CD4-positive, alpha-beta T cell treated with Interleukin-10 for 1 hour (primary cell): Measurements from ENCODE around the gene MTPN.

Experiments
- DNase-seq: peaks from one replicate; pipeline ENCODE4 v3.0.0-alpha.2; 2020

Gene MTPN

GRCh38 chr7:135920478-135920877, 56.7 kb downstream of the MTPN start:
- no peak for DNase-seq

- no peak for DNase-seq
These were observed 57.9 kb downstream of the MTPN start for GRCh38 chr7:135919071-135919841.

GRCh38 chr7:135918134-135918533, 59.0 kb downstream of the MTPN start:
- DNase-seq, result no peak

GRCh38 chr7:135917721-135918120, 59.4 kb downstream of the MTPN start:
- DNase-seq, result no peak

GRCh38 chr7:135914346-135914745, 62.8 kb downstream of the MTPN start:
- no peak for DNase-seq

DNA sequence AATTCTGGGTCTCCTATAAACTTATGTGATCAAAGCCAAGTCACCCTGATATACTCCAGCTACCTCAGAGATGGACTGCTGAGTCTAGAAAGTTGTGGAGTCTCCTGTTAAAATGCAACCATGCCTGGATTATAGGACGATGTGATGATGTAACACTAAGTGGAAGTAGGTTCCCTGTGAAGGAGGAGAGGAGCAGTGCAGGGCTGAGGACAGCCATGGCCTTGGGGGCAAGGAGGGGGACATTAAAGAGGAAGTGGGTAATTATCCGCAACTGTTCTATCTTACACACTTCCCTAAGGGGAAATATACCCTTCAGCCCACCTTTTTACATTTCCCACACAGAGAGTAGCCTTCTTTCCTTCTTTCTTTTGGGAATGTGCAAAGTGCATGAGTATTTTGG, 63.8 kb downstream of the MTPN start:
- no peak for DNase-seq

DNA sequence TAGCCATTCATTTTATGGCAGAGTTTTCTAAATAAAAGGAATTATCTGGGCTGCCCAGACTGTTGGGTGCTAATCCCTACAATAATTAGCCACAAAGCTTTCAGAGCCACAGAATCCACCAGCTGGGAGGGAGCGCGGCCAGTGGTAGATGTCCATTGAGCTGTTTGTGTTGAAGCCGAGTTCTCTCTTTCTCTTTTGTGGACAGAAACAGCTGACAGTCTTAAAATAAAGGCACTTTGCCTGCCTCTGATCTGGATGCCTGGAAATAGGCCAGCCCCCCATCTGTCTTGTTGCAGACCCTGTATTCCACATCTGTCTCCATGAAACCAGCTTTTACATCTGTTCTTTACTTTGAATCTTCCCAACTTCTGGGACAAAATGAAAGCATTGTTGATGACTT, 66.1 kb downstream of the MTPN start:
- DNase-seq, result no peak

DNA sequence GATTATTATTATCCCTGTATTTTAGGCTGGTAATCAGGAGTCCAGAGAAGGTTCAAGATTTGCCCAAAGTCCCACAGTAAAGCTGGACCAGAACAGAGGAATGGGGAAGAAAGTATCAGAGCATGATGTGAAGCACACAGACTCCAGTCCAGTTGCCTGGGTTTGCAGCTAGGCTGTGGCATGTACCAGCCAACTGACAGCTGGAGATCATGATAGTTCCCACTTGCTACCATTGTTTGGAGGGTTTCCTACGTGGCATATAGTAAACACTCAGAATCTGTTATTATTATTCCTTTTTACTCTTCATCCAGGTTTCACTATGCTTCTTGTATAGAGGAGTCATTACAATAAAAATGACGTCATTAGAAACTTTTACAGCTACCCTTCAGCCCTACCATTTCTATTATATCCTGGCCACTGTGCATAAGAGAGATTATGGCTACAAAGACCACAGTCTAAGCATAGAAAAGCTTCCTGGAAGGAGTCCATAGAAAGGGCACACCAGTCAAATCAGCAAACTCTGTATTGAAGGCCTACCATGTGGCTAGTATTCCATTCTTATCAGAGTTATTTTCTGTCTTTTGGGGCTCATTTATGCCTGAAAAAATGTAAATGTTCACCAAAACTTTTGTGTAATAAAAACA, 66.6 kb downstream of the MTPN start:
- DNase-seq, result no peak

- no peak for DNase-seq
These were observed 71.3 kb downstream of the MTPN start for GRCh38 chr7:135905858-135906257.

- peak; percentile 7 for DNase-seq
These were observed 71.8 kb downstream of the MTPN start for GRCh38 chr7:135905355-135905754.

GRCh38 chr7:135904282-135904681, 72.9 kb downstream of the MTPN start:
- no peak for DNase-seq

- no peak for DNase-seq
These were observed 75.3 kb downstream of the MTPN start for GRCh38 chr7:135901585-135902540.

GRCh38 chr7:135900065-135900546, 77.1 kb downstream of the MTPN start:
- no peak for DNase-seq

GRCh38 chr7:135899458-135900064, 77.6 kb downstream of the MTPN start:
- DNase-seq, result no peak

DNA sequence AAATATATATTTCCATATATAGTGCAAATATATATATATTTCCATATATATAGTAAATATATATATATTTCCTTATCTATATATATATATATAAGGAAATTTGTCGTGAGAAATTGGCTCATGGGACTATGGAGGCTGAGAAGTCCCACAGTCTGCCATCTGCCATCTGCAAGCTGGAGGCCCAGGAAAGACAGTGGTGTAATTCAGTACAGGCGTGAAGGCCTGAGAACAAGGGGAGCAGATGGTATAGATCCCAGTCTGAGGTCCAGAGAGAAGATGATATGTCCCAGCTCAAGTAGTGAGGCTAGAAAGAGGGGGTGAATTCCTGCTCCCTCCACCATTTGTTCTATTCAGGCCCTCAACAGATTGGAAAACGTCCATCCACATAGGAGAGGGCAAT, 78.9 kb downstream of the MTPN start:
- DNase-seq, result no peak

DNA sequence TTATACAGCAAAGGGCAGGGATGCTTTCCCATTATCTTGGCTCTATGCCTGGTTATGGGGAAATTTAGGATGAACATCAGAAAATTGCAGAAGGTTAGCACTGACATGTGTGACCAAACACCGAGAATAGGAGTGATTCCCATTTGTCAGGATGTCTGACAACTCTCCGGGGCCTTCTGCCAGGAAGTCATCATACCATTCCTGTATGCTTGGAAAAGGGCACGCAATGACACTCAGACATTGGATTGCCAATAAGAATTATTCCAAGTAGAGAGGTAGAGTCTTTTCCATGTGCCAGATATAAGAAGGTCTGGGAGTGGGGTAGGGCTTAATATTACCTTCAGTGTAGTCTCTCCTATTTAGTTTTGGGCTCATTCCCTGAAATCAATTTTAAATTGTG, 82.3 kb downstream of the MTPN start:
- DNase-seq, result no peak

DNA sequence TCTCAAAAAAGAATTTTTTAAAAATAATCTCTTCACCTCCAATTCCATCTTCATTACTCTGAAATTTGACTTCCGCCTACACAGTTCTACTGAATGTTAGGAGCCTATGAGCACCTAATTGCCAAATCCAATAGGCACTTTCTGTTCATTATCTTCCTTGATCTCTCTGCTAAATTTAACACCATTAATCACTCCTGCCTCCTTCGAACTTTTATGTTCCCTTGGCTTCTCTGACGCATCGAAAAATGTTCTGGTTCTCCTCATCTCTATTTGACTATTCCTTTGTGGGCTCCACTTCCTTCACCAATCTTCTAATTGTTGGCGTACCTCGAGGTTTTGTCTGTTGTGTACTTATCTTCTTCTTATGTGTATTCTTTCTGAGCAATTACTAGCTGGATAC, 87.3 kb downstream of the MTPN start:
- no peak for DNase-seq

GRCh38 chr7:135888740-135889139, 88.4 kb downstream of the MTPN start:
- DNase-seq, result no peak

DNA sequence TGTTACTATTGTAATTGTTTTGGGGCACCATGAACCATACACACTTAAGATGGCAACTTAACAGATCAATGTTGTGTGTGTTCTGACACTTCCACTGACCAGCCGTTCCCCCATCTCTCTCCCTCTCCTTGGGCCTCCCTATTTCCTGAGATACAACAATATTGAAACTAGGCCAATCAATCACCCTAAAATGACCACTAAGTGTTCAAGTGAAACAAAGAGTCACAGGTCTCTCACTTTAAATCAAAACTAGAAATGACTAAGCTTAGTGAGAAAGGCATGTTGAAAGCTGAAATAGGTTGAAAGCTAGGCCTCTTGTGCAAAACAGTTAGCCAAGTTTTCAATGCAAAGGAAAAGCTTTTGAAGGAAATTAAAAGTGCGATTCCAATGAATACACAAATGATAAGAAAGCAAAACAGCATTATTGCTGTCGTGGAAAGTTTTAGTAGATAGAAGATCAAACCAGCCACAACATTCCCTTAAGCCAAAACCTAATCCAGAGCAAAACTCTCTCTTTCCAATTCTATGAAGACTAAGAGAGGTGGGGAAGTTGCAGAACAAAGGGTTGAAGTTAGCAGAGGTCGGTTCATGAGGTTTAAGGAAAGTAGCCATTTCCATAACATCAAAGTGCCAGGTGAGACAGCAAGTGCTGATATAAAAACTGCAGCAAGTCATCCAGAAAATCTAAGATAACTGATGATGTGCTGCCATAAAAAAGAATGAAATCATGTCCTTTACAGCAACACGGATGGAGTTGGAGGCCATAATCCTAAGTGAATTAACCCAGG, 90.6 kb downstream of the MTPN start:
- no peak for DNase-seq

DNA sequence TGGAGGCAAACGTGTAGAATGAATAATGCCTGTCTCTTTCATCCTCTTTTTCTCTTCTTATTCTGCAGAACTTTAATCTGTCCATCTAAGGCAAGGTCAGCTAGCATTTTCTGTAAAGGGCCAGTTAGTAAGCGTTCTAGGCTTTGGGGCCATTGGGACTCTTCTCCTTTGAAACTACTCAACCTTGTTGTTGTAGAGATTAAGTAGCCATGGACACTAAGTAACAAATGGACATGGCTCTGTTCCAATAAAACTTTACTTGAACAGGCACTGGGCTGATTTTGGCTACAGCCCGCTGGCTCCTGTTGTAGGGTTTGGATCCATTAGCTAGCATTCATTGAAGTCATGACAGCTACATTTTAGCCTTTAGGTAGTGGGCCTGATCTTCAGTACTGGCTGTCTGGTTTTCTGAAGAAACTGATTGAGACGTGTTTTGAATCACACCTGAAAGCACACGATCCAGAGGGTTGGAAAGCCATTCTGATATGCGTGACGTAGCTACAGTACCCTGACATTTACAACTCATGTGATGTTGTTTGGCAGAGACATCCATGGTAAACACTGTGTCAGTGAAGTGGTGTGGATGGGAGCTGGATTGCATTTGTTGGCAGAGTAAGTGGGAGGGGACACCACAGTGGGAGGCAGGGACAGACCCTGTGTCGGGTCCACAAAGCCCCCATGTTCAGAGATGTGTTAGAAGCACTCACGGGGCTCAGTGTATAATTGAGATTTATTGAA, 92.5 kb downstream of the MTPN start:
- DNase-seq, result no peak

DNA sequence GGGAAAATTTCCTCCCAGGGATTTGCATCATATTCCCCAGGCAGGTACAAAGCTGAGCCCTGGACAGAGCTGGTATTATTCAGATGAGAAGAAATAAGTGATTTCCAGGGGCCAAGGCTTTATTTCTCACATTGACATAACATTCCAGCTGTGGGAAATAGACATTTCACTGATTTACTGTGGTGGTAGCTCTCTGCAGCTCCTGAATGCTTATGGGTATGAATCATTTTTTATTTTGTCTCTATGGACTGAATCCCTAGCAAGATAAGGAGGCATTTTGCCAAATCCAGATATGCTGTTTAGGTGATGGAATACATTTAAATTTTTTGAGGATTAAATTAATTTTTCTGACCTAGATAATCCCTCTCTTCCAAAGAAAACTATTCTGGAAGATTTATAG, 97.9 kb downstream of the MTPN start:
- DNase-seq, result no peak
